Lower lobe of right lung (tissue), 2 donors: ENCODE data around the gene SFI1. TPM values are rescaled to one million over a fixed set of nuclear protein-coding genes. Genes with fewer than 3 reads are reported as not detected.
A peak's percentile ranks its signal among the peaks of the same experiment; 100 is the strongest.
"Not testable (repeated sequence)": the region's sequence is repeated elsewhere in the genome, so short reads cannot be mapped to it uniquely, and the experiment has no call there.

Experiments
- ATAC-seq, 2 donors: fragments of 200-7000 bp; cut with Tn5 transposase; one replicate each; pipeline ENCODE4 v1.9.1; 2020 to 2022; ENCODE audit warnings: mild to moderate bottlenecking in 2 of 2, moderate library complexity in 2 of 2
- DNase-seq: peaks from one replicate; pipeline ENCODE4 v3.0.0-alpha.2; 2020
- H3K27ac ChIP-seq: fragments of 200-600 bp; one replicate; pipeline ENCODE4 v1.8.0; 2022
- H3K27me3 ChIP-seq: fragments of 200-600 bp; one replicate; pipeline ENCODE4 v1.8.0; 2022; ENCODE audit warnings: low read depth
- H3K36me3 ChIP-seq: fragments of 200-600 bp; one replicate; pipeline ENCODE4 v1.8.0; 2022; ENCODE audit warnings: mild to moderate bottlenecking
- H3K4me1 ChIP-seq: fragments of 200-600 bp; one replicate; pipeline ENCODE4 v1.8.0; 2022
- H3K4me3 ChIP-seq: fragments of 200-600 bp; one replicate; pipeline ENCODE4 v1.8.0; 2022; ENCODE audit warnings: mild to moderate bottlenecking
- H3K9me3 ChIP-seq: fragments of 200-600 bp; one replicate; pipeline ENCODE4 v1.8.0; 2022
- CTCF ChIP-seq: fragments of 200-600 bp; IDR thresholded peaks from one replicate; pipeline ENCODE4 v1.8.0; 2022; ENCODE audit warnings: antibody characterized with exemption, mild to moderate bottlenecking
- intact Hi-C: fragments of 100-400 bp; cut with DNase I; formaldehyde crosslinking; loops from one replicate; pipeline ENCODE4 v1.11.0; 2022
- total RNA-seq: library from RNA; stranded (reverse); fragmentation: NEBNext Ultra II Directional; extraction: Animal tissue kit (Norgen Biotek cat#: 25700); gene quantifications from one replicate; pipeline ENCODE4 v1.2.1, GENCODE V29; 2021
- donor health status: DM: no; HTN: yes; CAD: no; lungs with severe emphysema.

SFI1 gene
- total RNA-seq, 1 donor from 2014 or later: 37.5 TPM

DNA sequence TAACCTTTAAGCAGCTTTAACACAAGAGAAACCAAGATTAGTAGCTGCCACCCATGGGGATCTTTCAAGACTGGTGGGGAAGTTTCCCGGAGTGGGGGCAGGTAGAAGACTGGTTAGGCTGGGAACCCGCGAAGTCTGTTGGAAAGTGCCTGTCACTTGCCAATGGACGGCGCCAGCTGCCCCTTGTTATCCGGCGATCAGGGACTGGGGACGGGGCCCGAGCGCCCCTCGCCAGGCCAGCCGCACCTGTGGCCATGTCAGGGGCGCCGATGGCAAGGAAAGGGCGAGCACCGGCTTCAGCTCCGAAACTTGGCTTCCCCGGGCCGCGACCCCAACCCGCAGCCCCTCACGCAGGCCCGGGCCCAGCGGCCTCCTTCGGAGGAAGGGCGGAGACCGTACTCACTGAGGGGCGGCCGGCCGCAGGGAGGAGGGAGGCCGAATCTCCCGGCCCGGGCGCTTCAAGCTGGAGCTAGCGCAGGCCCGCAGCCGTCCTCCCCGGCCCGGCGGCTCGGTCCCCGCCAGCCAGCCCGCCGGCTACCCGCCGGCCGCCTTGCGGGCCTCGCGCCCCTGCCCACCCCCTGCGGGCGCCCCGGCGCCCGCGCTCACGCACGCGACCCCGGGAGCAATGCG is 7.2 kb upstream of the SFI1 start:
- Histone ChIP-seq H3K4me1 (peaks cover 29% of the 10 kb centered on the region), H3K36me3 (peaks cover 42% of the 10 kb centered on the region), H3K4me3 (peak overlapping the region; percentile 82), H3K27me3 (no peaks in the 10 kb centered on the region), H3K27ac (peak overlapping the region; percentile 98), H3K9me3 (no peaks in the 10 kb centered on the region)
- intact Hi-C loops: no loop called here
- DNase-seq (peak; percentile 60), ATAC-seq (peak; percentile 39 to 50)
- TF ChIP-seq CTCF: no peak

GRCh38 chr22:31489632-31490495 is 6.5 kb upstream of the SFI1 start, which contains the start of gene EIF4ENIF1:
Gene EIF4ENIF1 (minus strand): TSS chr22:31489842. CDS start chr22:31488718, 1,124 bp downstream.
- no peak for TF ChIP-seq CTCF
- H3K4me3 ChIP-seq: peak within 1 kb of the TSS; percentile 82
- peak; percentile 97 for ATAC-seq
- H3K4me1 ChIP-seq: peaks cover 29% of the 10 kb centered on the region
- H3K9me3 ChIP-seq: no peaks in the 10 kb centered on the region
- intact Hi-C loops: no loop called here
- peaks cover 34% of the 10 kb centered on the region for H3K36me3 ChIP-seq
- peak within 1 kb of the TSS; percentile 98 for H3K27ac ChIP-seq
- DNase-seq: peak; percentile 92
- H3K27me3 ChIP-seq: no peaks in the 10 kb centered on the region

- peaks cover 34% of the 10 kb centered on the region for H3K4me1 ChIP-seq
- peak overlapping the region; percentile 98 for H3K27ac ChIP-seq
- no peaks in the 10 kb centered on the region for H3K9me3 ChIP-seq
- no peak for TF ChIP-seq CTCF
- no peaks in the 10 kb centered on the region for H3K27me3 ChIP-seq
- DNase-seq (peak; percentile 72), ATAC-seq (peak; percentile 79 to 85)
- intact Hi-C loops: no loop called here
- H3K4me3 ChIP-seq: peak overlapping the region; percentile 82
- peaks cover 28% of the 10 kb centered on the region for H3K36me3 ChIP-seq
Measured at GRCh38 chr22:31490496-31490925, 5.8 kb upstream of the SFI1 start.

- H3K9me3 ChIP-seq: no peaks in the 10 kb centered on the region
- no peak for DNase-seq
- TF ChIP-seq CTCF: no peak
- peaks cover 19% of the 10 kb centered on the region for H3K36me3 ChIP-seq
- H3K4me3 ChIP-seq: peak overlapping the region; percentile 82
- no peaks in the 10 kb centered on the region for H3K27me3 ChIP-seq
- intact Hi-C loops: no loop called here
- H3K27ac ChIP-seq: peak overlapping the region; percentile 98
- H3K4me1 ChIP-seq: peaks cover 36% of the 10 kb centered on the region
- no peak for ATAC-seq
Measured at GRCh38 chr22:31491218-31491962, 4.9 kb upstream of the SFI1 start.

GRCh38 chr22:31492151-31492550 is 4.2 kb upstream of the SFI1 start:
- Histone ChIP-seq H3K4me3 (no peak overlapping the region), H3K27ac (no peak overlapping the region), H3K27me3 (no peaks in the 10 kb centered on the region), H3K9me3 (no peaks in the 10 kb centered on the region), H3K4me1 (peaks cover 41% of the 10 kb centered on the region), H3K36me3 (peaks cover 11% of the 10 kb centered on the region)
- DNase-seq (no peak), ATAC-seq (no peak)
- no peak for TF ChIP-seq CTCF
- intact Hi-C loops: no loop called here

DNA sequence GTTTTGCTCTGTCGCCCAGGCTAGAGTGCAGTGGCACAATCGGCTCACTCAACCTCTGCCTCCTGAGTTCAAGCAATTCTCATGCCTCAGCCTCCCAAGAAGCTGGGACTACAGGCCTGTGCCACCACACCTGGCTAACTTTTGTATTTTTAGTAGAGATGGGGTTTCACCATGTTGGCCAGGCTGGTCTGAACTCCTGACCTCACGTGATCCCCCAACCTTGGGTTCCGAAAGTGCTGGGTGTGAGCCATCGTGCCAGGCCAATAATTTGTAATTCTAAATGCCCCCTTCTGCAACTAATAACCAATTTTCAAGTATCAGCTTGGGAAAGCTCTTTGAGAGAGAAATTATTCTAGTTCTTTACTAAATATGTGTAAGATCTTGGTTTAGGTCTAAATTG is 3.0 kb upstream of the SFI1 start:
- H3K27me3 ChIP-seq, H3K9me3 ChIP-seq, DNase-seq, ATAC-seq, H3K36me3 ChIP-seq, H3K4me3 ChIP-seq, H3K27ac ChIP-seq, intact Hi-C loops: not testable (repeated sequence)
- H3K4me1 ChIP-seq: peaks cover 37% of the 10 kb centered on the region
